Measurements from ENCODE around the gene HSPA4L. TPM values are rescaled to one million over a fixed set of nuclear protein-coding genes. Genes with fewer than 3 reads are reported as not detected.

Gene HSPA4L
- total and polyA plus RNA-seq, 2 experiments from 2014 or later: 3.5 to 4.2 TPM

DNA sequence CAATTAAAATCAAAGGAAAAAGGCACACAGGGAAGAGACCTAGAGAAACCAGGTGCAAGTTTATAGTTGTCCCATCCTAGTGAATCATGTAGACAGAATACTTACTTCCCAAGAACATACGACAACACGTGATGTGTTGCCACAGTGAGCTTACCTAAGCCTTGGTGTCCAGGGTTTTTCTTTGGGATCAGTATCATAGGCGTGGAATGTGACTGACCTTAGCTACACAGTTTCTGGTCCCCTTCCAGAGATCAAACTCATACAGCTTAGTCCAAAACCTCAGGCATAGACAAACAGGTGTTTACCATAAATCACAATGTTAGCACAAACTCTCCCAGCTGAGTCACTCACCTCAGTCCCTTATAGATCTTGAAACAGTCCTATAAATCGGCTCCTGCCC, 34.2 kb upstream of the HSPA4L start:
- no peak overlapping the region for H2AFZ ChIP-seq
- DNase-seq (ENCODE audit: low spot score) (no peak), ATAC-seq (no peak)
- no peak overlapping the region for H3K4me3 Mint-ChIP-seq
- H3K4me3 ChIP-seq: no peak overlapping the region
- H3K27me3 Mint-ChIP-seq (ENCODE audit: insufficient read depth, low read depth, poor library complexity): no peaks in the 10 kb centered on the region
- TF ChIP-seq ZNF114 (CRISPR knock-in tag; IDR thresholded peaks at IDR 0.05): no peak
- no peak for TF ChIP-seq POLR2AphosphoS5 (IDR thresholded peaks at IDR 0.05; ENCODE audit: low read depth)
- TF ChIP-seq, protein P1, sequence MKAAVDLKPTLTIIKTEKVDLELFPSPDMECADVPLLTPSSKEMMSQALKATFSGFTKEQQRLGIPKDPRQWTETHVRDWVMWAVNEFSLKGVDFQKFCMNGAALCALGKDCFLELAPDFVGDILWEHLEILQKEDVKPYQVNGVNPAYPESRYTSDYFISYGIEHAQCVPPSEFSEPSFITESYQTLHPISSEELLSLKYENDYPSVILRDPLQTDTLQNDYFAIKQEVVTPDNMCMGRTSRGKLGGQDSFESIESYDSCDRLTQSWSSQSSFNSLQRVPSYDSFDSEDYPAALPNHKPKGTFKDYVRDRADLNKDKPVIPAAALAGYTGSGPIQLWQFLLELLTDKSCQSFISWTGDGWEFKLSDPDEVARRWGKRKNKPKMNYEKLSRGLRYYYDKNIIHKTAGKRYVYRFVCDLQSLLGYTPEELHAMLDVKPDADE (IDR thresholded peaks at IDR 0.05): no peak
- TF ChIP-seq, protein P2, sequence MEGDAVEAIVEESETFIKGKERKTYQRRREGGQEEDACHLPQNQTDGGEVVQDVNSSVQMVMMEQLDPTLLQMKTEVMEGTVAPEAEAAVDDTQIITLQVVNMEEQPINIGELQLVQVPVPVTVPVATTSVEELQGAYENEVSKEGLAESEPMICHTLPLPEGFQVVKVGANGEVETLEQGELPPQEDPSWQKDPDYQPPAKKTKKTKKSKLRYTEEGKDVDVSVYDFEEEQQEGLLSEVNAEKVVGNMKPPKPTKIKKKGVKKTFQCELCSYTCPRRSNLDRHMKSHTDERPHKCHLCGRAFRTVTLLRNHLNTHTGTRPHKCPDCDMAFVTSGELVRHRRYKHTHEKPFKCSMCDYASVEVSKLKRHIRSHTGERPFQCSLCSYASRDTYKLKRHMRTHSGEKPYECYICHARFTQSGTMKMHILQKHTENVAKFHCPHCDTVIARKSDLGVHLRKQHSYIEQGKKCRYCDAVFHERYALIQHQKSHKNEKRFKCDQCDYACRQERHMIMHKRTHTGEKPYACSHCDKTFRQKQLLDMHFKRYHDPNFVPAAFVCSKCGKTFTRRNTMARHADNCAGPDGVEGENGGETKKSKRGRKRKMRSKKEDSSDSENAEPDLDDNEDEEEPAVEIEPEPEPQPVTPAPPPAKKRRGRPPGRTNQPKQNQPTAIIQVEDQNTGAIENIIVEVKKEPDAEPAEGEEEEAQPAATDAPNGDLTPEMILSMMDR (conservative IDR thresholded peaks at IDR 0.05; ENCODE audit: low read depth in 2 of 2): no peak
- no peak for TF ChIP-seq EZH2phosphoT487 (IDR thresholded peaks at IDR 0.05; ENCODE audit: unreplicated experiment)
- TF ChIP-seq, protein P3, sequence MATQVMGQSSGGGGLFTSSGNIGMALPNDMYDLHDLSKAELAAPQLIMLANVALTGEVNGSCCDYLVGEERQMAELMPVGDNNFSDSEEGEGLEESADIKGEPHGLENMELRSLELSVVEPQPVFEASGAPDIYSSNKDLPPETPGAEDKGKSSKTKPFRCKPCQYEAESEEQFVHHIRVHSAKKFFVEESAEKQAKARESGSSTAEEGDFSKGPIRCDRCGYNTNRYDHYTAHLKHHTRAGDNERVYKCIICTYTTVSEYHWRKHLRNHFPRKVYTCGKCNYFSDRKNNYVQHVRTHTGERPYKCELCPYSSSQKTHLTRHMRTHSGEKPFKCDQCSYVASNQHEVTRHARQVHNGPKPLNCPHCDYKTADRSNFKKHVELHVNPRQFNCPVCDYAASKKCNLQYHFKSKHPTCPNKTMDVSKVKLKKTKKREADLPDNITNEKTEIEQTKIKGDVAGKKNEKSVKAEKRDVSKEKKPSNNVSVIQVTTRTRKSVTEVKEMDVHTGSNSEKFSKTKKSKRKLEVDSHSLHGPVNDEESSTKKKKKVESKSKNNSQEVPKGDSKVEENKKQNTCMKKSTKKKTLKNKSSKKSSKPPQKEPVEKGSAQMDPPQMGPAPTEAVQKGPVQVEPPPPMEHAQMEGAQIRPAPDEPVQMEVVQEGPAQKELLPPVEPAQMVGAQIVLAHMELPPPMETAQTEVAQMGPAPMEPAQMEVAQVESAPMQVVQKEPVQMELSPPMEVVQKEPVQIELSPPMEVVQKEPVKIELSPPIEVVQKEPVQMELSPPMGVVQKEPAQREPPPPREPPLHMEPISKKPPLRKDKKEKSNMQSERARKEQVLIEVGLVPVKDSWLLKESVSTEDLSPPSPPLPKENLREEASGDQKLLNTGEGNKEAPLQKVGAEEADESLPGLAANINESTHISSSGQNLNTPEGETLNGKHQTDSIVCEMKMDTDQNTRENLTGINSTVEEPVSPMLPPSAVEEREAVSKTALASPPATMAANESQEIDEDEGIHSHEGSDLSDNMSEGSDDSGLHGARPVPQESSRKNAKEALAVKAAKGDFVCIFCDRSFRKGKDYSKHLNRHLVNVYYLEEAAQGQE (IDR thresholded peaks at IDR 0.05; ENCODE audit: unreplicated experiment): no peak
- no peak for TF ChIP-seq JUNB (IDR thresholded peaks at IDR 0.05; ENCODE audit: unreplicated experiment)
- no peaks in the 10 kb centered on the region for H3F3A ChIP-seq (replicated peaks; ENCODE audit: low read depth)
- H3K27me3 ChIP-seq (ENCODE audit: insufficient read depth): no peaks in the 10 kb centered on the region
- no peaks in the 10 kb centered on the region for H3K4me1 Mint-ChIP-seq
- H3K36me3 Mint-ChIP-seq (ENCODE audit: low read depth): peaks cover 13% of the 10 kb centered on the region
- no peak overlapping the region for H3K27ac Mint-ChIP-seq
- H3K79me2 ChIP-seq (replicated peaks; ENCODE audit: insufficient read depth): no peaks in the 10 kb centered on the region
- H4K20me1 ChIP-seq (replicated peaks; ENCODE audit: insufficient read depth): no peaks in the 10 kb centered on the region
- H3K9me3 Mint-ChIP-seq: peaks cover 25% of the 10 kb centered on the region
- H3K27ac ChIP-seq (ENCODE audit: low read depth): no peak overlapping the region
- H3K4me1 ChIP-seq (ENCODE audit: insufficient read depth): no peaks in the 10 kb centered on the region
- H3K9me2 ChIP-seq (ENCODE audit: insufficient read depth): no peaks in the 10 kb centered on the region
- no peaks in the 10 kb centered on the region for H3K36me3 ChIP-seq (ENCODE audit: insufficient read depth)
- H3K4me2 ChIP-seq: no peak overlapping the region

DNA sequence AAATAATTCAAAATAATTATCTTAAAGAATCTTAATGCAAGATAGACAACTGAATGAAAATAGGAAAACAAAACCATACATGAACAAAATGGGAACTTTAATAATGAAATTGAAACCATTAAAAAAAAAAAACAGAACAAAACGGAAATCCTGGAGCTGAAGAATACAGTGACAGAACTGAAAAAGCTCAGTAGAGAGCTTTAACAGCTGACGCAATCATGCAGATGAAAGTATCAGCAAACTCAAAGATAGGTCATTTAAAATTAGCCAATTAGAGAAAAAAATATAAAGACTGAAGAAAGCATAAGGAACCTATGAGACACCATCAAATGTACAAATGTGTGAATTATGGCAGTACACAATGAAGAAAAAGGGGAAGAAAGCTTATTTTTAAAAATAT, 33.2 kb upstream of the HSPA4L start:
- no peaks in the 10 kb centered on the region for H3K4me1 ChIP-seq (ENCODE audit: insufficient read depth)
- no peaks in the 10 kb centered on the region for H3K9me2 ChIP-seq (ENCODE audit: insufficient read depth)
- Mint-ChIP-seq H3K9me3 (peaks cover 25% of the 10 kb centered on the region), H3K4me3 (no peak overlapping the region), H3K36me3 (ENCODE audit: low read depth) (peaks cover 13% of the 10 kb centered on the region), H3K4me1 (no peaks in the 10 kb centered on the region), H3K27ac (no peak overlapping the region), H3K27me3 (ENCODE audit: insufficient read depth, low read depth, poor library complexity) (no peaks in the 10 kb centered on the region)
- H3F3A ChIP-seq (replicated peaks; ENCODE audit: low read depth): no peaks in the 10 kb centered on the region
- H3K27ac ChIP-seq (ENCODE audit: low read depth): no peak overlapping the region
- ATAC-seq (no peak), DNase-seq (ENCODE audit: low spot score) (no peak)
- H3K36me3 ChIP-seq (ENCODE audit: insufficient read depth): no peaks in the 10 kb centered on the region
- H3K4me2 ChIP-seq: no peak overlapping the region
- H3K79me2 ChIP-seq (replicated peaks; ENCODE audit: insufficient read depth): no peaks in the 10 kb centered on the region
- no peaks in the 10 kb centered on the region for H4K20me1 ChIP-seq (replicated peaks; ENCODE audit: insufficient read depth)
- H3K4me3 ChIP-seq: no peak overlapping the region
- no peaks in the 10 kb centered on the region for H3K27me3 ChIP-seq (ENCODE audit: insufficient read depth)
- no peak overlapping the region for H2AFZ ChIP-seq
- TF ChIP-seq, protein P1 (IDR thresholded peaks at IDR 0.05): no peak
- TF ChIP-seq, protein P4, sequence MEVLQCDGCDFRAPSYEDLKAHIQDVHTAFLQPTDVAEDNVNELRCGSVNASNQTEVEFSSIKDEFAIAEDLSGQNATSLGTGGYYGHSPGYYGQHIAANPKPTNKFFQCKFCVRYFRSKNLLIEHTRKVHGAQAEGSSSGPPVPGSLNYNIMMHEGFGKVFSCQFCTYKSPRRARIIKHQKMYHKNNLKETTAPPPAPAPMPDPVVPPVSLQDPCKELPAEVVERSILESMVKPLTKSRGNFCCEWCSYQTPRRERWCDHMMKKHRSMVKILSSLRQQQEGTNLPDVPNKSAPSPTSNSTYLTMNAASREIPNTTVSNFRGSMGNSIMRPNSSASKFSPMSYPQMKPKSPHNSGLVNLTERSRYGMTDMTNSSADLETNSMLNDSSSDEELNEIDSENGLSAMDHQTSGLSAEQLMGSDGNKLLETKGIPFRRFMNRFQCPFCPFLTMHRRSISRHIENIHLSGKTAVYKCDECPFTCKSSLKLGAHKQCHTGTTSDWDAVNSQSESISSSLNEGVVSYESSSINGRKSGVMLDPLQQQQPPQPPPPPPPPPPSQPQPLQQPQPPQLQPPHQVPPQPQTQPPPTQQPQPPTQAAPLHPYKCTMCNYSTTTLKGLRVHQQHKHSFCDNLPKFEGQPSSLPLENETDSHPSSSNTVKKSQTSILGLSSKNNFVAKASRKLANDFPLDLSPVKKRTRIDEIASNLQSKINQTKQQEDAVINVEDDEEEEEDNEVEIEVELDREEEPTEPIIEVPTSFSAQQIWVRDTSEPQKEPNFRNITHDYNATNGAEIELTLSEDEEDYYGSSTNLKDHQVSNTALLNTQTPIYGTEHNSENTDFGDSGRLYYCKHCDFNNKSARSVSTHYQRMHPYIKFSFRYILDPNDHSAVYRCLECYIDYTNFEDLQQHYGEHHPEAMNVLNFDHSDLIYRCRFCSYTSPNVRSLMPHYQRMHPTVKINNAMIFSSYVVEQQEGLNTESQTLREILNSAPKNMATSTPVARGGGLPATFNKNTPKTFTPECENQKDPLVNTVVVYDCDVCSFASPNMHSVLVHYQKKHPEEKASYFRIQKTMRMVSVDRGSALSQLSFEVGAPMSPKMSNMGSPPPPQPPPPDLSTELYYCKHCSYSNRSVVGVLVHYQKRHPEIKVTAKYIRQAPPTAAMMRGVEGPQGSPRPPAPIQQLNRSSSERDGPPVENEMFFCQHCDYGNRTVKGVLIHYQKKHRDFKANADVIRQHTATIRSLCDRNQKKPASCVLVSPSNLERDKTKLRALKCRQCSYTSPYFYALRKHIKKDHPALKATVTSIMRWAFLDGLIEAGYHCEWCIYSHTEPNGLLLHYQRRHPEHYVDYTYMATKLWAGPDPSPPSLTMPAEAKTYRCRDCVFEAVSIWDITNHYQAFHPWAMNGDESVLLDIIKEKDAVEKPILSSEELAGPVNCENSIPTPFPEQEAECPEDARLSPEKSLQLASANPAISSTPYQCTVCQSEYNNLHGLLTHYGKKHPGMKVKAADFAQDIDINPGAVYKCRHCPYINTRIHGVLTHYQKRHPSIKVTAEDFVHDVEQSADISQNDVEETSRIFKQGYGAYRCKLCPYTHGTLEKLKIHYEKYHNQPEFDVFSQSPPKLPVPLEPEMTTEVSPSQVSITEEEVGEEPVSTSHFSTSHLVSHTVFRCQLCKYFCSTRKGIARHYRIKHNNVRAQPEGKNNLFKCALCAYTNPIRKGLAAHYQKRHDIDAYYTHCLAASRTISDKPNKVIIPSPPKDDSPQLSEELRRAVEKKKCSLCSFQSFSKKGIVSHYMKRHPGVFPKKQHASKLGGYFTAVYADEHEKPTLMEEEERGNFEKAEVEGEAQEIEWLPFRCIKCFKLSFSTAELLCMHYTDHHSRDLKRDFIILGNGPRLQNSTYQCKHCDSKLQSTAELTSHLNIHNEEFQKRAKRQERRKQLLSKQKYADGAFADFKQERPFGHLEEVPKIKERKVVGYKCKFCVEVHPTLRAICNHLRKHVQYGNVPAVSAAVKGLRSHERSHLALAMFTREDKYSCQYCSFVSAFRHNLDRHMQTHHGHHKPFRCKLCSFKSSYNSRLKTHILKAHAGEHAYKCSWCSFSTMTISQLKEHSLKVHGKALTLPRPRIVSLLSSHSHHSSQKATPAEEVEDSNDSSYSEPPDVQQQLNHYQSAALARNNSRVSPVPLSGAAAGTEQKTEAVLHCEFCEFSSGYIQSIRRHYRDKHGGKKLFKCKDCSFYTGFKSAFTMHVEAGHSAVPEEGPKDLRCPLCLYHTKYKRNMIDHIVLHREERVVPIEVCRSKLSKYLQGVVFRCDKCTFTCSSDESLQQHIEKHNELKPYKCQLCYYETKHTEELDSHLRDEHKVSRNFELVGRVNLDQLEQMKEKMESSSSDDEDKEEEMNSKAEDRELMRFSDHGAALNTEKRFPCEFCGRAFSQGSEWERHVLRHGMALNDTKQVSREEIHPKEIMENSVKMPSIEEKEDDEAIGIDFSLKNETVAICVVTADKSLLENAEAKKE (CRISPR knock-in tag; IDR thresholded peaks at IDR 0.05): no peak
- no peak for TF ChIP-seq EZH2phosphoT487 (IDR thresholded peaks at IDR 0.05; ENCODE audit: unreplicated experiment)

Data from GM23338 (cell line).